ENCODE data around the gene KIAA0513.

Gene KIAA0513

GRCh38 chr16:85033171-85033570 is 5.6 kb downstream of the KIAA0513 start:
- Histone ChIP-seq H3K4me3 (ENCODE audit: low read depth in 1 of 2, low read length in 2 of 2) (no peak overlapping the region), H3K9me3 (ENCODE audit: low read length) (no peaks in the 10 kb centered on the region), H3K9ac (ENCODE audit: low read length) (no peak overlapping the region), H3K36me3 (ENCODE audit: insufficient read depth, low read length) (no peaks in the 10 kb centered on the region), H3K4me1 (ENCODE audit: insufficient read depth, low read length) (peaks cover 20% of the 10 kb centered on the region), H3K27me3 (ENCODE audit: control insufficient read depth in 1 of 2, insufficient read depth in 2 of 2, low read length in 2 of 2) (no peaks in the 10 kb centered on the region), H3K27ac (ENCODE audit: low read depth, low read length) (no peak overlapping the region)

- Histone ChIP-seq H3K36me3 (ENCODE audit: insufficient read depth, low read length) (no peaks in the 10 kb centered on the region), H3K27me3 (ENCODE audit: control insufficient read depth in 1 of 2, insufficient read depth in 2 of 2, low read length in 2 of 2) (no peaks in the 10 kb centered on the region), H3K27ac (ENCODE audit: low read depth, low read length) (no peak overlapping the region), H3K9me3 (ENCODE audit: low read length) (no peaks in the 10 kb centered on the region), H3K9ac (ENCODE audit: low read length) (no peak overlapping the region), H3K4me3 (ENCODE audit: low read depth in 1 of 2, low read length in 2 of 2) (no peak overlapping the region), H3K4me1 (ENCODE audit: insufficient read depth, low read length) (peaks cover 8% of the 10 kb centered on the region)
Measured at GRCh38 chr16:85034591-85035433, 7.2 kb downstream of the KIAA0513 start.

- H3K4me3 ChIP-seq (ENCODE audit: low read depth in 1 of 2, low read length in 2 of 2), result no peak overlapping the region
- H3K27ac ChIP-seq (ENCODE audit: low read depth, low read length), result no peak overlapping the region
- no peaks in the 10 kb centered on the region for H3K9me3 ChIP-seq (ENCODE audit: low read length)
- H3K36me3 ChIP-seq (ENCODE audit: insufficient read depth, low read length), result no peaks in the 10 kb centered on the region
- no peaks in the 10 kb centered on the region for H3K27me3 ChIP-seq (ENCODE audit: control insufficient read depth in 1 of 2, insufficient read depth in 2 of 2, low read length in 2 of 2)
- no peak overlapping the region for H3K9ac ChIP-seq (ENCODE audit: low read length)
- H3K4me1 ChIP-seq (ENCODE audit: insufficient read depth, low read length), result peaks cover 18% of the 10 kb centered on the region
Measured at GRCh38 chr16:85036236-85037049, 8.8 kb downstream of the KIAA0513 start.

GRCh38 chr16:85037050-85037410 is 9.4 kb downstream of the KIAA0513 start:
- Histone ChIP-seq H3K9me3 (ENCODE audit: low read length) (no peaks in the 10 kb centered on the region), H3K27ac (ENCODE audit: low read depth, low read length) (no peak overlapping the region), H3K9ac (ENCODE audit: low read length) (no peak overlapping the region), H3K4me3 (ENCODE audit: low read depth in 1 of 2, low read length in 2 of 2) (no peak overlapping the region), H3K4me1 (ENCODE audit: insufficient read depth, low read length) (peaks cover 18% of the 10 kb centered on the region), H3K36me3 (ENCODE audit: insufficient read depth, low read length) (no peaks in the 10 kb centered on the region), H3K27me3 (ENCODE audit: control insufficient read depth in 1 of 2, insufficient read depth in 2 of 2, low read length in 2 of 2) (no peaks in the 10 kb centered on the region)

GRCh38 chr16:85037721-85038120 is 10.1 kb downstream of the KIAA0513 start:
- Histone ChIP-seq H3K36me3 (ENCODE audit: insufficient read depth, low read length) (no peaks in the 10 kb centered on the region), H3K4me3 (ENCODE audit: low read depth in 1 of 2, low read length in 2 of 2) (no peak overlapping the region), H3K27me3 (ENCODE audit: control insufficient read depth in 1 of 2, insufficient read depth in 2 of 2, low read length in 2 of 2) (no peaks in the 10 kb centered on the region), H3K27ac (ENCODE audit: low read depth, low read length) (no peak overlapping the region), H3K9ac (ENCODE audit: low read length) (no peak overlapping the region), H3K4me1 (ENCODE audit: insufficient read depth, low read length) (peaks cover 23% of the 10 kb centered on the region), H3K9me3 (ENCODE audit: low read length) (no peaks in the 10 kb centered on the region)

- no peak overlapping the region for H3K4me3 ChIP-seq (ENCODE audit: low read depth in 1 of 2, low read length in 2 of 2)
- H3K4me1 ChIP-seq (ENCODE audit: insufficient read depth, low read length), result peaks cover 23% of the 10 kb centered on the region
- no peaks in the 10 kb centered on the region for H3K9me3 ChIP-seq (ENCODE audit: low read length)
- H3K27me3 ChIP-seq (ENCODE audit: control insufficient read depth in 1 of 2, insufficient read depth in 2 of 2, low read length in 2 of 2), result no peaks in the 10 kb centered on the region
- H3K27ac ChIP-seq (ENCODE audit: low read depth, low read length), result no peak overlapping the region
- H3K36me3 ChIP-seq (ENCODE audit: insufficient read depth, low read length), result no peaks in the 10 kb centered on the region
- H3K9ac ChIP-seq (ENCODE audit: low read length), result no peak overlapping the region
Measured at GRCh38 chr16:85040685-85041084, 13.1 kb downstream of the KIAA0513 start.

GRCh38 chr16:85041219-85042166 is 13.9 kb downstream of the KIAA0513 start:
- Histone ChIP-seq H3K4me1 (ENCODE audit: insufficient read depth, low read length) (peaks cover 20% of the 10 kb centered on the region), H3K4me3 (ENCODE audit: low read depth in 1 of 2, low read length in 2 of 2) (no peak overlapping the region), H3K27ac (ENCODE audit: low read depth, low read length) (no peak overlapping the region), H3K36me3 (ENCODE audit: insufficient read depth, low read length) (no peaks in the 10 kb centered on the region), H3K9ac (ENCODE audit: low read length) (no peak overlapping the region), H3K9me3 (ENCODE audit: low read length) (no peaks in the 10 kb centered on the region), H3K27me3 (ENCODE audit: control insufficient read depth in 1 of 2, insufficient read depth in 2 of 2, low read length in 2 of 2) (no peaks in the 10 kb centered on the region)

- Histone ChIP-seq H3K4me3 (ENCODE audit: low read depth in 1 of 2, low read length in 2 of 2) (no peak overlapping the region), H3K9ac (ENCODE audit: low read length) (no peak overlapping the region), H3K36me3 (ENCODE audit: insufficient read depth, low read length) (no peaks in the 10 kb centered on the region)
Measured at GRCh38 chr16:85042167-85042526, 14.6 kb downstream of the KIAA0513 start.

GRCh38 chr16:85042606-85043005 is 15.0 kb downstream of the KIAA0513 start:
- Histone ChIP-seq H3K27me3 (ENCODE audit: control insufficient read depth in 1 of 2, insufficient read depth in 2 of 2, low read length in 2 of 2) (no peaks in the 10 kb centered on the region), H3K9ac (ENCODE audit: low read length) (no peak overlapping the region), H3K36me3 (ENCODE audit: insufficient read depth, low read length) (no peaks in the 10 kb centered on the region), H3K27ac (ENCODE audit: low read depth, low read length) (no peak overlapping the region), H3K9me3 (ENCODE audit: low read length) (no peaks in the 10 kb centered on the region), H3K4me3 (ENCODE audit: low read depth in 1 of 2, low read length in 2 of 2) (no peak overlapping the region), H3K4me1 (ENCODE audit: insufficient read depth, low read length) (peaks cover 15% of the 10 kb centered on the region)

More at GRCh38 chr16:85042167-85042526, 14.6 kb downstream of the KIAA0513 start:
- Histone ChIP-seq H3K9me3 (ENCODE audit: low read length) (no peaks in the 10 kb centered on the region), H3K27ac (ENCODE audit: low read depth, low read length) (no peak overlapping the region), H3K27me3 (ENCODE audit: control insufficient read depth in 1 of 2, insufficient read depth in 2 of 2, low read length in 2 of 2) (no peaks in the 10 kb centered on the region), H3K4me1 (ENCODE audit: insufficient read depth, low read length) (peaks cover 15% of the 10 kb centered on the region)

- Histone ChIP-seq H3K9ac (ENCODE audit: low read length) (no peak overlapping the region), H3K27ac (ENCODE audit: low read depth, low read length) (no peak overlapping the region), H3K27me3 (ENCODE audit: control insufficient read depth in 1 of 2, insufficient read depth in 2 of 2, low read length in 2 of 2) (no peaks in the 10 kb centered on the region), H3K36me3 (ENCODE audit: insufficient read depth, low read length) (no peaks in the 10 kb centered on the region), H3K4me3 (ENCODE audit: low read depth in 1 of 2, low read length in 2 of 2) (no peak overlapping the region), H3K9me3 (ENCODE audit: low read length) (no peaks in the 10 kb centered on the region), H3K4me1 (ENCODE audit: insufficient read depth, low read length) (peaks cover 15% of the 10 kb centered on the region)
Measured at GRCh38 chr16:85045077-85045476, 17.5 kb downstream of the KIAA0513 start.
